HEK293 (cell line): ENCODE data around the gene TDO2.

Experiments
- CTCF ChIA-PET: fragments of 350-600 bp; formaldehyde crosslinking; extraction: SDS; loops from one replicate; lab custom pipeline; 2021; ENCODE audit warnings: antibody characterized with exemption; lab: Yijun Ruan, JAX
- POLR2A ChIA-PET: fragments of 300-600 bp; formaldehyde crosslinking; extraction: SDS; loops from one replicate; lab custom pipeline; 2020; ENCODE audit warnings: antibody characterized with exemption, inconsistent platforms; lab: Yijun Ruan, JAX
- H3K27ac ChIP-seq: fragments of 200-500 bp; sonication (Bioruptor generic); 2 replicates; pipeline ENCODE4 v1.5.1; 2014; ENCODE audit warnings: low read depth, low read length, control low read depth, inconsistent platforms; ENCODE audit errors: extremely low read depth
- H3K36me3 ChIP-seq, 2 experiments: fragments of 200-500 bp in 1 of 2; sonication (Bioruptor generic) in 1 of 2; 1 replicate in 1 of 2; 2 replicates in 1 of 2; pipeline ENCODE4 v1.5.1; 2014 to 2017; ENCODE audit warnings: inconsistent platforms in 2 of 2, low read length in 2 of 2; ENCODE audit not compliant: control insufficient read depth in 2 of 2, insufficient read depth in 1 of 2
- H3K4me1 ChIP-seq: fragments of 200-500 bp; sonication (Bioruptor generic); 2 replicates; pipeline ENCODE4 v1.5.1; 2014; ENCODE audit warnings: mild to moderate bottlenecking, low read length, inconsistent platforms; ENCODE audit not compliant: control insufficient read depth, insufficient read depth
- H3K4me3 ChIP-seq: 2 replicates; pipeline ENCODE4 v1.5.1; 2011; ENCODE audit warnings: low read depth, mild to moderate bottlenecking, control low read depth, low read length, moderate library complexity
- H3K9me3 ChIP-seq: fragments of 200-500 bp; sonication (Bioruptor generic); 2 replicates; pipeline ENCODE4 v1.5.1; 2014; ENCODE audit warnings: low read depth, low read length, inconsistent platforms; ENCODE audit not compliant: control insufficient read depth, insufficient read depth
- KLF1 ChIP-seq: fragments of 450-650 bp; formaldehyde crosslinking; IDR thresholded peaks from 2 replicates; pipeline ENCODE4 v1.5.1; 2016; ENCODE audit warnings: missing biosample characterization, missing genetic modification characterization
- KLF9 ChIP-seq: fragments of 450-650 bp; formaldehyde crosslinking; IDR thresholded peaks from 2 replicates; pipeline ENCODE4 v1.5.1; 2016; ENCODE audit warnings: missing biosample characterization, missing genetic modification characterization, low read depth
- SALL2 ChIP-seq: fragments of 450-650 bp; formaldehyde crosslinking; IDR thresholded peaks from 2 replicates; pipeline ENCODE4 v1.5.0; 2017; ENCODE audit warnings: missing biosample characterization, mild to moderate bottlenecking, missing genetic modification characterization, borderline replicate concordance
- ZBTB17 ChIP-seq: fragments of 450-650 bp; formaldehyde crosslinking; IDR thresholded peaks from 2 replicates; pipeline ENCODE4 v1.5.1; 2016; ENCODE audit warnings: missing biosample characterization, missing genetic modification characterization
- ZFP41 ChIP-seq: fragments of 450-650 bp; formaldehyde crosslinking; IDR thresholded peaks from 2 replicates; pipeline ENCODE4 v1.5.1; 2016; ENCODE audit warnings: missing biosample characterization, missing genetic modification characterization, borderline replicate concordance
- ZIC2 ChIP-seq: fragments of 450-650 bp; formaldehyde crosslinking; IDR thresholded peaks from 2 replicates; pipeline ENCODE4 v1.5.1; 2016; ENCODE audit warnings: missing biosample characterization, missing genetic modification characterization
- ZNF121 ChIP-seq: fragments of 450-650 bp; formaldehyde crosslinking; IDR thresholded peaks from 2 replicates; pipeline ENCODE4 v1.5.1; 2016; ENCODE audit warnings: missing biosample characterization, missing genetic modification characterization
- ZNF157 ChIP-seq: fragments of 450-650 bp; formaldehyde crosslinking; IDR thresholded peaks from 2 replicates; pipeline ENCODE4 v1.5.1; 2016; ENCODE audit warnings: missing biosample characterization, missing genetic modification characterization
- ZNF2 ChIP-seq: fragments of 450-650 bp; formaldehyde crosslinking; IDR thresholded peaks from 2 replicates; pipeline ENCODE4 v1.5.1; 2016; ENCODE audit warnings: missing biosample characterization, missing genetic modification characterization
- ZNF280C ChIP-seq: fragments of 450-650 bp; formaldehyde crosslinking; IDR thresholded peaks from 2 replicates; pipeline ENCODE4 v1.5.1; 2016; ENCODE audit warnings: missing biosample characterization, missing genetic modification characterization
- ZNF311 ChIP-seq: fragments of 450-650 bp; formaldehyde crosslinking; IDR thresholded peaks from 2 replicates; pipeline ENCODE4 v1.5.1; 2017; ENCODE audit warnings: missing biosample characterization, missing genetic modification characterization, borderline replicate concordance
- ZNF335 ChIP-seq: fragments of 450-650 bp; formaldehyde crosslinking; conservative IDR thresholded peaks from 2 replicates; pipeline ENCODE4 v1.5.1; 2016; ENCODE audit warnings: missing biosample characterization, missing genetic modification characterization
- ZNF391 ChIP-seq: fragments of 450-650 bp; formaldehyde crosslinking; IDR thresholded peaks from 2 replicates; pipeline ENCODE4 v1.5.1; 2016; ENCODE audit warnings: low read depth, missing biosample characterization, missing genetic modification characterization, borderline replicate concordance
- ZNF473 ChIP-seq: fragments of 450-650 bp; formaldehyde crosslinking; IDR thresholded peaks from 2 replicates; pipeline ENCODE4 v1.5.1; 2017; ENCODE audit warnings: missing biosample characterization, missing genetic modification characterization
- ZNF558 ChIP-seq: fragments of 450-650 bp; formaldehyde crosslinking; IDR thresholded peaks from 2 replicates; pipeline ENCODE4 v1.5.1; 2016; ENCODE audit warnings: missing biosample characterization, missing genetic modification characterization
- ZNF654 ChIP-seq: fragments of 450-650 bp; formaldehyde crosslinking; IDR thresholded peaks from 2 replicates; pipeline ENCODE4 v1.5.1; 2016; ENCODE audit warnings: low read depth, missing biosample characterization, missing genetic modification characterization
- ZNF707 ChIP-seq: fragments of 450-650 bp; formaldehyde crosslinking; IDR thresholded peaks from 2 replicates; pipeline ENCODE4 v1.5.1; 2016; ENCODE audit warnings: missing biosample characterization, missing genetic modification characterization
- ZSCAN23 ChIP-seq: fragments of 450-650 bp; formaldehyde crosslinking; IDR thresholded peaks from 2 replicates; pipeline ENCODE4 v1.5.1; 2016; ENCODE audit warnings: missing biosample characterization, missing genetic modification characterization
- ZXDB ChIP-seq: fragments of 450-650 bp; formaldehyde crosslinking; IDR thresholded peaks from 2 replicates; pipeline ENCODE4 v1.5.1; 2016; ENCODE audit warnings: missing biosample characterization, missing genetic modification characterization
- TF ChIP-seq, protein P1 (sequence below): fragments of 450-650 bp; formaldehyde crosslinking; conservative IDR thresholded peaks from 2 replicates; pipeline ENCODE4 v1.5.1; 2016; ENCODE audit warnings: low read depth, missing biosample characterization, missing genetic modification characterization
- TF ChIP-seq, protein P2 (sequence below): fragments of 450-650 bp; formaldehyde crosslinking; IDR thresholded peaks from 2 replicates; pipeline ENCODE4 v1.5.1; 2016; ENCODE audit warnings: missing biosample characterization, missing genetic modification characterization
- TF ChIP-seq, protein P3 (sequence below): IDR thresholded peaks from 2 replicates; pipeline ENCODE4 v1.6.1; 2011; ENCODE audit warnings: mild to moderate bottlenecking, low read depth, low read length, borderline replicate concordance
- TF ChIP-seq, protein P4 (sequence below): fragments of 450-650 bp; formaldehyde crosslinking; IDR thresholded peaks from 2 replicates; pipeline ENCODE4 v1.5.1; 2016; ENCODE audit warnings: missing biosample characterization, missing genetic modification characterization

TDO2 gene

DNA sequence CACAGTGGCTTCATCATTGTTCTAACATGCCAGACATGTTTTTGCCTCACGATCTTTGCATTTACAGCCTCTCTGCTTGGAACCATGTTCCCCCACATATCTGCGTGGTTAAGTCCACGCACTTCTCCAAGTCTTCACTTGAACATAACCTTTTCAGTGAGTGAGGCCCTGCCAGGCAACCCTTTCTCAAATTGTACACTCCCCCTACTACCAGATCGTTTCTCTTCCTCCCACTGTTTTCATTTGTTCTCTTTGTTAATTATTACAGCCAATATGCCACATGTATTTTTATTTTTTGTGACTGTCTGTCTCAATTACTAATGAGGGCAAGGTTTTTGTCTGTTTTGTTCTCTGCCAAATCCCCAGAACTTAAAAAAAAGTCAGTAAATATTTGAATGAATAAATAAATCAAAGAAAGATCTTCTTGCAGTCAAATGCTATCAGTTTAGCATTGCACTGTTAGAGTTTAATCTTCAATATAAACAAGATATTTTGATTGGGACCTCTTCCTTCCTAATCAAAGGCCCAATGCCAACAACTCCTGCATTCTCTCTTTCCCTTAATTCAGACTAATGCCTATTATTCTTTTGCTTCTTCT is 32.0 kb downstream of the TDO2 start (continued):
- TF ChIP-seq, protein P1, sequence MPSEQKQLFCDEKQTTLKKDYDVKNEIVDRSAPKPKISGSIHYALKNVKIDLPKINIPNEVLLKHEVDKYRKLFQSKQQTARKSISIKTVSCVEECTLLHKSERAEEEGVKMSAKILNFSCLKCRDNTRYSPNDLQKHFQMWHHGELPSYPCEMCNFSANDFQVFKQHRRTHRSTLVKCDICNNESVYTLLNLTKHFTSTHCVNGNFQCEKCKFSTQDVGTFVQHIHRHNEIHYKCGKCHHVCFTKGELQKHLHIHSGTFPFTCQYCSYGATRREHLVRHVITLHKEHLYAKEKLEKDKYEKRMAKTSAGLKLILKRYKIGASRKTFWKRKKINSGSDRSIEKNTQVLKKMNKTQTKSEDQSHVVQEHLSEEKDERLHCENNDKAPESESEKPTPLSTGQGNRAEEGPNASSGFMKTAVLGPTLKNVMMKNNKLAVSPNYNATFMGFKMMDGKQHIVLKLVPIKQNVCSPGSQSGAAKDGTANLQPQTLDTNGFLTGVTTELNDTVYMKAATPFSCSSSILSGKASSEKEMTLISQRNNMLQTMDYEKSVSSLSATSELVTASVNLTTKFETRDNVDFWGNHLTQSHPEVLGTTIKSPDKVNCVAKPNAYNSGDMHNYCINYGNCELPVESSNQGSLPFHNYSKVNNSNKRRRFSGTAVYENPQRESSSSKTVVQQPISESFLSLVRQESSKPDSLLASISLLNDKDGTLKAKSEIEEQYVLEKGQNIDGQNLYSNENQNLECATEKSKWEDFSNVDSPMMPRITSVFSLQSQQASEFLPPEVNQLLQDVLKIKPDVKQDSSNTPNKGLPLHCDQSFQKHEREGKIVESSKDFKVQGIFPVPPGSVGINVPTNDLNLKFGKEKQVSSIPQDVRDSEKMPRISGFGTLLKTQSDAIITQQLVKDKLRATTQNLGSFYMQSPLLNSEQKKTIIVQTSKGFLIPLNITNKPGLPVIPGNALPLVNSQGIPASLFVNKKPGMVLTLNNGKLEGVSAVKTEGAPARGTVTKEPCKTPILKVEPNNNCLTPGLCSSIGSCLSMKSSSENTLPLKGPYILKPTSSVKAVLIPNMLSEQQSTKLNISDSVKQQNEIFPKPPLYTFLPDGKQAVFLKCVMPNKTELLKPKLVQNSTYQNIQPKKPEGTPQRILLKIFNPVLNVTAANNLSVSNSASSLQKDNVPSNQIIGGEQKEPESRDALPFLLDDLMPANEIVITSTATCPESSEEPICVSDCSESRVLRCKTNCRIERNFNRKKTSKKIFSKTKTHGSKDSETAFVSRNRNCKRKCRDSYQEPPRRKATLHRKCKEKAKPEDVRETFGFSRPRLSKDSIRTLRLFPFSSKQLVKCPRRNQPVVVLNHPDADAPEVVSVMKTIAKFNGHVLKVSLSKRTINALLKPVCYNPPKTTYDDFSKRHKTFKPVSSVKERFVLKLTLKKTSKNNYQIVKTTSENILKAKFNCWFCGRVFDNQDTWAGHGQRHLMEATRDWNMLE, result no peak

DNA sequence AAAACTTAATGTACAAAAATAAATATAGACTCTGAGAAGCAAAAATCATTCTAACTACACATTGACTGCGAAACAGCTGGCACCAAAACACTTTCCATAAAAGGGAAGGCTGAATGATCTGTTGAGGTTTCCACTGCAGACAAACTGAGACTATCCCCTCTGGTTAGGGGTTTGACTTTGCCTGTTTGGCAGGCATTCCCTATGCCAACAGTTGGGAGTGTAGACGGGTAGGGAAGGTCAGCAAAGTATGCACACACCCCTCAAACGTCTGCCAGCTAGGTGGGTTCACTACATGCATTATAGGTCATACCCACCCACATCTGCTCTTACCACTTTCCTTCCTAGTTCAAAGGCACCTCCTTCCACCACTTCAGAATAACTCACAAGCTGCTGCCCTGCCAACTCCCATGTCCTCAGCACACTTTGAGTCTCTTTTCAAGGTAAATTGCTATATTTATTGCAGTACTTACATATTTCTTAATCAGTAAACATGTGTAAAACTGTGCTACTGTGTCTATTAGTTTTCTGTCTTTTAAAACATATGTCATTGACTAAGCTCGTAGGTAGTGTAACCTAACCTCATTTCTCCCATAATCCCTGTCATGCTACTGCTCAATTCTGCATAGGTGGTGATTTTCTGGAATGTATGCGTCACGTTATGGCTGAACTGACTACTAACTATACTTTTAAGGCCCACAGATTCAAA is 37.7 kb downstream of the TDO2 start:
- TF ChIP-seq, protein P2, sequence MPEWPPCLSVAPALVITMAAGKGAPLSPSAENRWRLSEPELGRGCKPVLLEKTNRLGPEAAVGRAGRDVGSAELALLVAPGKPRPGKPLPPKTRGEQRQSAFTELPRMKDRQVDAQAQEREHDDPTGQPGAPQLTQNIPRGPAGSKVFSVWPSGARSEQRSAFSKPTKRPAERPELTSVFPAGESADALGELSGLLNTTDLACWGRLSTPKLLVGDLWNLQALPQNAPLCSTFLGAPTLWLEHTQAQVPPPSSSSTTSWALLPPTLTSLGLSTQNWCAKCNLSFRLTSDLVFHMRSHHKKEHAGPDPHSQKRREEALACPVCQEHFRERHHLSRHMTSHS (tag by site-specific recombination), result no peak
- TF ChIP-seq ZBTB17 (tag by site-specific recombination), result no peak
- no peak for TF ChIP-seq SALL2 (tag by site-specific recombination)
- no peak for TF ChIP-seq ZNF335 (tag by site-specific recombination)
- TF ChIP-seq, protein P3, sequence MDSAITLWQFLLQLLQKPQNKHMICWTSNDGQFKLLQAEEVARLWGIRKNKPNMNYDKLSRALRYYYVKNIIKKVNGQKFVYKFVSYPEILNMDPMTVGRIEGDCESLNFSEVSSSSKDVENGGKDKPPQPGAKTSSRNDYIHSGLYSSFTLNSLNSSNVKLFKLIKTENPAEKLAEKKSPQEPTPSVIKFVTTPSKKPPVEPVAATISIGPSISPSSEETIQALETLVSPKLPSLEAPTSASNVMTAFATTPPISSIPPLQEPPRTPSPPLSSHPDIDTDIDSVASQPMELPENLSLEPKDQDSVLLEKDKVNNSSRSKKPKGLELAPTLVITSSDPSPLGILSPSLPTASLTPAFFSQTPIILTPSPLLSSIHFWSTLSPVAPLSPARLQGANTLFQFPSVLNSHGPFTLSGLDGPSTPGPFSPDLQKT, result no peak
- no peak for TF ChIP-seq KLF1 (tag by site-specific recombination)
- no peak for TF ChIP-seq ZNF558 (tag by site-specific recombination)
- no peak for TF ChIP-seq ZNF121 (tag by site-specific recombination)
- TF ChIP-seq ZFP41 (tag by site-specific recombination), result no peak
- TF ChIP-seq ZNF391 (tag by site-specific recombination), result no peak
- no peaks in the 10 kb centered on the region for H3K36me3 ChIP-seq
- POLR2A ChIA-PET, result no interaction called here
- no peaks in the 10 kb centered on the region for H3K9me3 ChIP-seq
- H3K4me3 ChIP-seq, result no peak overlapping the region
- CTCF ChIA-PET, result interaction anchor here (0.7 kb wide), 1 partner anchor 20 kb away, joined by 3 read pairs; no protein-coding TSS in a partner anchor
- no peak overlapping the region for H3K27ac ChIP-seq
- no peaks in the 10 kb centered on the region for H3K4me1 ChIP-seq

GRCh38 chr4:155941820-155942219 is 38.3 kb downstream of the TDO2 start:
- CTCF ChIA-PET, result no interaction called here
- POLR2A ChIA-PET, result no interaction called here
- Histone ChIP-seq H3K27ac (no peak overlapping the region), H3K36me3 (no peaks in the 10 kb centered on the region), H3K4me3 (no peak overlapping the region), H3K9me3 (no peaks in the 10 kb centered on the region), H3K4me1 (no peaks in the 10 kb centered on the region)
- no peak for TF ChIP-seq ZNF311 (tag by site-specific recombination)
- TF ChIP-seq ZNF280C (tag by site-specific recombination), result no peak
- no peak for TF ChIP-seq KLF9 (tag by site-specific recombination)
- TF ChIP-seq ZSCAN23 (tag by site-specific recombination), result no peak
- no peak for TF ChIP-seq ZNF707
- no peak for TF ChIP-seq ZIC2 (tag by site-specific recombination)
- TF ChIP-seq, protein P4, sequence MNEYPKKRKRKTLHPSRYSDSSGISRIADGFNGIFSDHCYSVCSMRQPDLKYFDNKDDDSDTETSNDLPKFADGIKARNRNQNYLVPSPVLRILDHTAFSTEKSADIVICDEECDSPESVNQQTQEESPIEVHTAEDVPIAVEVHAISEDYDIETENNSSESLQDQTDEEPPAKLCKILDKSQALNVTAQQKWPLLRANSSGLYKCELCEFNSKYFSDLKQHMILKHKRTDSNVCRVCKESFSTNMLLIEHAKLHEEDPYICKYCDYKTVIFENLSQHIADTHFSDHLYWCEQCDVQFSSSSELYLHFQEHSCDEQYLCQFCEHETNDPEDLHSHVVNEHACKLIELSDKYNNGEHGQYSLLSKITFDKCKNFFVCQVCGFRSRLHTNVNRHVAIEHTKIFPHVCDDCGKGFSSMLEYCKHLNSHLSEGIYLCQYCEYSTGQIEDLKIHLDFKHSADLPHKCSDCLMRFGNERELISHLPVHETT (tag by site-specific recombination), result no peak
- no peak for TF ChIP-seq ZNF473 (tag by site-specific recombination)
- TF ChIP-seq ZNF2, result no peak
- no peak for TF ChIP-seq ZNF654
- no peak for TF ChIP-seq ZNF157 (tag by site-specific recombination)
- TF ChIP-seq ZXDB, result no peak
